GM21723 (cell line): ENCODE data around the gene ADAM23.

Source experiments
- ATAC-seq: cut with Tn5 transposase; IDR thresholded peaks from one replicate; pipeline ENCODE4 v1.9.1; 2021; ENCODE audit warnings: mild to moderate bottlenecking, moderate library complexity; ENCODE audit not compliant: unreplicated experiment

ADAM23 gene

GRCh38 chr2:206442474-206442832 lies 879 bp upstream of the ADAM23 start:
- ATAC-seq = no peak

DNA sequence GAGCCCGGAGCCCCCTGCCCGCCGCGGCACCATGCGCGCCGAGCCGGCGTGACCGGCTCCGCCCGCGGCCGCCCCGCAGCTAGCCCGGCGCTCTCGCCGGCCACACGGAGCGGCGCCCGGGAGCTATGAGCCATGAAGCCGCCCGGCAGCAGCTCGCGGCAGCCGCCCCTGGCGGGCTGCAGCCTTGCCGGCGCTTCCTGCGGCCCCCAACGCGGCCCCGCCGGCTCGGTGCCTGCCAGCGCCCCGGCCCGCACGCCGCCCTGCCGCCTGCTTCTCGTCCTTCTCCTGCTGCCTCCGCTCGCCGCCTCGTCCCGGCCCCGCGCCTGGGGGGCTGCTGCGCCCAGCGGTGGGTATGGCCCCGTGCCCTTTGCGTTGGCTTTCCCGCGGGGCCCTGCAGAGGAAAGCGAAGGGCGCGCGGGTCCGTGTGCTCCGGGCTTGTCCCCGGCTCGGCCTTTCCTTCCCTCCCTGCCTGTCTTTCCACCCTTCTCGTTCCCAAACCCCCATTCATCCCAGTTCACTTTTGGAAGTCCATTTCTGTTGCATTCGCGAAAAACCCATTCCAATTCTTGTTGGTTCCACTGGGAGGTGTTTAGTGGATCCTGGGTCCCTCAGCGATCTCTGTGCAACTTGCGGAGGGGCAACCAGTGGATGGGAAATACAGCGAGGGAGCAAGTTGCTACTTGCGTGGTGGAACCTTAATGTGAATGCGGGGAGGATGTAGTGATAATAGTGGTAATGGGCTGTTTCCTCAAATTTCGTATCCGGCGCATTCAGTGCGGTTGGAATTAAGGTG lies 599 bp downstream of the ADAM23 start:
- ATAC-seq = peak; percentile 60

GRCh38 chr2:206445948-206446347 lies 2.6 kb downstream of the ADAM23 start:
- ATAC-seq = no peak

DNA sequence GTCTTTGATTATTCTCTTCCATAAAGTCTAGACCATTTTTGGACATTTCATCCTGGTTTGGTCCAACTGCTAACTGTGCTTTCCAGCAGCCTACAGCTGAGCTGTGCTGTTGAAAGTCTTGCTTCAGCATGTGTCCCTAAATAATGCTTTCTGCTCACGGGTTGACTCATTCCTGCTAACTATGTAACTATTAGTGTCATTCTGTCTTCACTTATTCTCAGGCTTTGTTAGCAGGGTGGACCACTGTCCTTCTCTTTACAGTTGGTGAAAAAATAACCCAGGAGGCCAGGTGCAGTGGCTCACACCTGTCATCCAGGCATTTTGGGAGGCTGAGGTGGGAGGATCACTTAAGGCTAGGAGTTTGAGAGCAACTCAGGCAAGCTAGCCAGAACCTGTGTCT lies 8.9 kb downstream of the ADAM23 start:
- ATAC-seq = peak; percentile 67

- no peak for ATAC-seq
These were observed 9.4 kb downstream of the ADAM23 start for GRCh38 chr2:206452750-206453149.

DNA sequence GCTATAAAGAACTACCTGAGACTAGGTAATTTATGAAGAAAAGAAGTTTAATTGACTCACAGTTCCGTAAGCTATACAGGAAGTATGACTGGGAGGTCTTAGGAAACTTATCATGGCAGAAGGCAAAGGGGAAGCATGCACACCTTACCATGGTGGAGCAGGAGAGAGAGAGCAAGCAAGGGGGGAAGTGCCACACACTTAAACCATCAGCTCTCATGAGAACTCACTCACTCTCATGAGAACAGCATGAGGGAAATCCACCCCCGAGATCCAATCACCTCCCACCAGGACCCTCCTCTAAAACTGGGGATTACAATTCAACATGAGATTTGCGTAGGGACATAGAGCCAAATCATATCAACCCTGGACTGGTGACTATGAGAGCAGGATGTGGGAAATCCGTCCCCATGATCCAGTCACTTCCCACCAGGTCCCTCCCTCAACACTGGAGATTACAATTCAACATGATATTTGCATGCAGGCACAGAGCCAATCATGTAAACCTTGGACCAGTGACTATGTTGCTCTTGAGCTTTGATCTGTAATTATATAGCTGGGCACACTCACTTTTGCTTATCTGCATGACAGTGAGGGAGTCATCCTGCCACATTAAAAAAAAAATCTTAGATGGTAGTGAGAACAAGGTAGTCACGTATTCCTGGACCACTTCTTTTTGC lies 12.9 kb downstream of the ADAM23 start:
- no peak for ATAC-seq

DNA sequence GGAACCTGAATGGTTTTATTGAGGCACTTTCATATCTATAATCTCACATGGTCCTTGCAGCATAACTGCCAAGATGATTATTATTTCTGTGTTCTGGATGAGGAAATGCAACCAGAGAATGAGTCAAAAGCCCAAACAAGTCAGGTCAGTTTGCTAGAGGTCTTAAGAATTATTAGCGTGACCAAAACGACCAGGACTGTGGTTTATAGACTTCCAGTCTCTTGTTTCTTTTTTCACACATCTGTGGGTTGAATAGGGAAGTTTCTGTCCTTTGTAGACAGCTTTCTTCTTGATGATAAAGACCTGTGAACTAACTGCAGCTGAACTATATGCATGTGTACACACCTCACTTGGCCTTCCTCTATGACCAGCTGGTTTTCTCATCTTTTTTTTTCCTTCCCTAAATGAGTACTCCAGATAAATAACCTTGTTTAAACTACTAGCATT lies 13.9 kb downstream of the ADAM23 start:
- peak; percentile 91 for ATAC-seq

DNA sequence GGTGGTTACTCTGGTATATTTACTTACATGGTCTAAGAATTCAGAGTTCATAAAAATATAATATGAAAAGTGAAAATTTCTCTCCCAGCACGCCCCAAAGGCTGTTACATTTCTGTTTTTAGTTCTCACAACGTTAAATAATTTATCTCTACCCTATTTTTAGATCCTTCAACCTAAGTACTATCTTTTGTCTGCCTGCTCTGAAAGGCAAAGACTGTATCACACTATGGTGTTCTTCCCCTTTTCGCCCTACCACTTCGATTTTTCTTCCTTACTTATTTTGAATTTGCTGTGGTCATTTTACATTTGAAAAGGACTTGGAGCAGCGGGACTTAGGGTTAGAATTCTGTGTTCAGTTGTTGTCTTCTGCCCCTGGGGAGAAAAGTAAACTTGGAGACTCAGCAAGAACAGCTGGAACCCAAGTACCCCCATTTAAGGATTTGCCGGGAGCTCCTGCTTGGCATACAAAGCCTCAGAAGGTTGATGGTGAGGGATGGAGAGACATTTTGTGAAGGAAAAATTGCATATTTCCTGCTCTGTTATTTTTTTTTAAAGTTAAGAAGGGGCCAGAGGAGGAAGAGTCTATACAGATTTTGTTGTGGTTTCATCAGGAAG lies 19.0 kb downstream of the ADAM23 start:
- no peak for ATAC-seq

GRCh38 chr2:206463685-206464084 lies 20.4 kb downstream of the ADAM23 start:
- no peak for ATAC-seq

GRCh38 chr2:206464597-206464996 lies 21.3 kb downstream of the ADAM23 start:
- ATAC-seq = no peak

DNA sequence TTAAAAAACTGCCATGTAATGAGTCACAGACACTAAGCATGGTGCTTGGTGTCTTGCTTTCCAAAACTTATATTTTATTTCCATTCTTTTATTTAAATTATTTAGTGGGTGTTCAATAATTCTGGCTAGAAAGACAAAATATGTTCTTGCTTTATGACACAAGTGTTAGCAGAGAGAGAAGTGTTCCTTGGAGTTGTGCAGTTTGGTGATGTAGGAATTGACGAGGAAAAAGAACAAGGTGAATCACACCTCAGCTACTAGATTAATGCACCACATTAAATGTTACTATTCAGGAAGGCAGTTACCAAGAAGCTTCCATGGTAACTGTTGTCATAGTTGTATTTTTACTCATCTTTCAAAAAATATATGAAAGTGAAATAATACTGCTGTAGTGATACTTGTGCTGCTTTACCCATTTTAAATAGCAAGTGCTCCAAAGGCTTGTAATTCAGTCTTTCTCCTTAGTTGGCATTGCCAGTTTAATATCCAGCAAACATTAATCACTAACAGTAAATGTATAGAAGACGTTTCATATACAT lies 28.3 kb downstream of the ADAM23 start:
- peak; percentile 63 for ATAC-seq

DNA sequence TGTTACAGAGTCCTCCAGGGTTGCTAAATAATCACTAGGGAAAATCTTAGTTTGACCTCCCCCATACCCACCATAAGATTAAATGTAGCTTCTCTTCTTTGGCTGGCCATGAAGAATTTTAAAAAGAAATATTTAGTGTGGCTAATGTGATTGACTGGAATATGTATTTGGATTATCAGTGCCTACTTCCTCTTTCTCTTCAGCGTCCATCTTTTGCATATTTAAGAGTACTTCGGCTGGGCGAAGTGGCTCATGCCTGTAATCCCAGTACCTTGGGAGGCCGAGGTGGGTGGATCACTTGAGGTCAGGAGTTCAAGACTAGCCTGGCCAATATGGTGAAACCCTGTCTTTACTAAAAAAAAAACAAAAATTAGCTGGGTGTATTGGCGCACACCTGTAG lies 28.8 kb downstream of the ADAM23 start:
- peak; percentile 23 for ATAC-seq

DNA sequence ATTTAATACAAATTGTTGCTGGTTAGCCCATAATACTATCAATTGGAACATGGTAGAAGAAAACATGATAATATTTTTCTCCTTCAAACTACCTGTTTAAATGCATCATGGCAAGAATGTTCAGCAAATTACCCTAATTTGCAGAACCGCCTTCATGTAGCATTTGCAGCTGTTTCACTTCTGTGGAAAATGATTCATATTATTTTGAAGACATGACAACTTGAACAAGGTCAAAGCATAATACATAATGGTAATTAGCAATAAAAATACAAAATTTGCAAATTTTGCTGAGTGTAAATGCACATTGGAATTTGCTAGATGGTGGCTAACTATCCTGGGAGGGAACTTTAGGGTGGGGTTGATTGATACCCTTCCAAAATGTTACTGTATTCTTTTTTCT lies 30.8 kb downstream of the ADAM23 start:
- ATAC-seq = no peak

GRCh38 chr2:206477296-206477695 lies 34.0 kb downstream of the ADAM23 start:
- no peak for ATAC-seq

DNA sequence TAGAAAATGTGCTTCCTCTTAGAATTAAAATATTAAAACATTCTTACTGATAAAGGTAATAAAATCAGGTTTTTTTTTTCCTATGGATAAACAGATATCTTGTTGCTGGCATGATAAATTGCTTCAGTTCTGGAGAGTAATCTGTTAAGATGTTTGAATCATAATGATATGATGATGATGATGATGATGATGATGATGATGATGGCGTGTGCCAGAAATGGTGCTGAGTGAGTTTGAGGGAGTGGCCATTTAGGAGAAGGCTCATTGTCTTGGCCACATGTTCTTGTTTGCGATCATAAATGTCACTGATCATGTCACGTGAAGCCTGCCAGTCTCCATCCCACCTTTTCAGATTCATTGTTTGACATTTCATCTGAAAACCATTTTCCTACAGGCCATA lies 35.0 kb downstream of the ADAM23 start:
- no peak for ATAC-seq

- no peak for ATAC-seq
These were observed 36.8 kb downstream of the ADAM23 start for GRCh38 chr2:206480161-206480560.

DNA sequence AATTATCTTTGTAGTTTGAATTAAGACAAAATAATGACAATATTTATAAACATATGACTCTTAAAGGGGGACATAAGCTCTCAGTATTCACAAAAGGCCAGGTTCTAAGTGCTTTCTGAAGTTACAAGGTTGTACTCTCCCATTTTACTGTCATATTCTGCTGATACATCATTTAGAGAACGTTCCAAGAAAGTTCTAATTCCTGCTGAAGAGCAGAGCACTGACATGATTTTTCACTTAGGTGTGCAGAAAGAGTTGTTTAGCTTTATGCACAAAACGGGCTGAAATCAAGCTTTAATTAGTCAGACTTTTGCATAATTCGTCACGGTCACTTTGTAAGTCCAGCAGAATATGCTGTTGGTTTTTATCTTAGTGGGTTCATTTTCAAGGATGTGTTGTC lies 37.3 kb downstream of the ADAM23 start:
- ATAC-seq = no peak

- ATAC-seq = no peak
These were observed 37.7 kb downstream of the ADAM23 start for GRCh38 chr2:206481056-206481455.

- ATAC-seq = no peak
These were observed 38.8 kb downstream of the ADAM23 start for GRCh38 chr2:206482123-206482522.

- ATAC-seq = no peak
These were observed 39.3 kb downstream of the ADAM23 start for GRCh38 chr2:206482633-206483032.

GRCh38 chr2:206488053-206488452 lies 44.7 kb downstream of the ADAM23 start:
- ATAC-seq = no peak

- ATAC-seq = no peak
These were observed 45.3 kb downstream of the ADAM23 start for GRCh38 chr2:206488623-206489022.
